Activated CD4-positive, alpha-beta T cell treated with anti-CD3 and anti-CD28 coated beads, Interleukin-2, Interleukin-6, amounts not matched to agents 100 ng/mL and 50 ng/mL, durations not matched to agents 16 hours and 8 hours (primary cell): ENCODE data around the gene FRMD5.

Experiments used
- DNase-seq: peaks from one replicate; pipeline ENCODE4 v3.0.0-alpha.2; 2020

FRMD5 gene

GRCh38 chr15:44159492-44159891 is 35.6 kb downstream of the FRMD5 start:
- no peak for DNase-seq

DNA sequence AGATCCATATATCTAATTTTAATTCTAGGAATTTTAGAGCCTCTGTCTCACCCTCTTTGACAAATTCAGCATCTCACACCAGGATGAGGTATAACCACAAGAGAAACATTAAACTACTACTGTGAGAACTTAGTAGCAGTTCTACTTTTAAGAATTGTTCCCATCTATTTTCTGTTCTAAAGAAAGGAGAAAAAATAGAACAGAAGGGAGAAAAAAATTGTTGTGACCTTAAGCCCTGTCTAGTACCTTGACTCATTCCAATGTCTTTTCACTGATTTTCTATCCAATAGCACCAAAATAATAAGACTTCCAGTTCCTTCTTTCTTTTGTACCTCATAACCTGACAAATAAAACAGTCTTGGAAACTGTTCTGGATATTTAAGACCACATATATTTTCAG is 37.0 kb downstream of the FRMD5 start:
- no peak for DNase-seq

DNA sequence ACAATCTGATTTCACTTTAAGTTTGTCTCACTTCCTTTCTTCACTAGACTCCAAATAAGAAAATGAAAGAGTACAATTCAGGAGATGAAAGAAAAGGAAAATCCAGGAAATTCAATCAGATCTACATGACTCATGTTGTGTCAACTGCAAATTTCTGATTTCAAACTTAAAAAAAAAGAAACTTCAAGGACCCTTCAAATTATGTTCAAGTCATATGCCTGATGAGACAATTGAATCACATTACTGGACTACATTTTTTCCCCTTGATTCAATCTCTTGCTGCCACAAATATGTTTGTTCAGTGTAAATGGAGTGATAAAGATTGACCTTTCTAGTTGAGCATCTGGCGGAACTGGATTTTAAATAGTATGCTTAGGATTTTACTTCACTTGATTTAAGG is 37.4 kb downstream of the FRMD5 start:
- no peak for DNase-seq

DNA sequence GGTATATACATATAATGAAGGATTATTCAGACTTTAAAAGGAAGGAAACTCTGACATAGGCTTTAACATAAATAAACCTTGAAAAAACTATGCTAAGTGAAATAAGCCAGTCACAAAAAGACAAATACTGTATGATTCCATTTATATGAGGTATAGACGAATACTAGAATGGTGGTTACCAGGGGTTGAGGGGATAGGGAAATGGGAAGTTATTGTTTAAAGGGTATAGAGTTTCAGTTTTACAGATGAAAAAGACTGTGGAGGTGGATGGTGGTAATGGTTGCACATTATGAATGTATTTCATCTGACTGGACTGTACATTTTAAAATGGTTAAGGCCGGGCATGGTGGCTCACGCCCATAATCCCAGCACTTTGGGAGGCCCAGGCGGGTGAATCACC is 41.7 kb downstream of the FRMD5 start:
- no peak for DNase-seq

DNA sequence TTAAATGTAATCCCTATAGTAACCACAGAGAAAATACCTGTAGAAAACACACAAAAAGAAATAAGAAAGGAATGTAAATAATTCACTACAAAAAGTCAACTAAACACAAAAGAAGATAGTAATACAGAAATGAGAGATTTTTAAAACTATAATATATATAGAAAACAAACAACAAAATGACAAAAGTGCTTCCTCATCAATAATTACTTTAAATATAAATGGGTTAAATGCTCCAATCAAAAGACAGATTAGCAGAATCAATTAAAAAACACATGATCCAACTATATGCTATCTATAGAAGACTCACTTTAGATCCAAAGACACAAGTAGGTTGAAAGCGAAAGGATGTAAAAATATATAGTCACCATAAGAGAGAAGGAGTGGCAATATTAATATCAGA is 45.8 kb downstream of the FRMD5 start:
- no peak for DNase-seq

DNA sequence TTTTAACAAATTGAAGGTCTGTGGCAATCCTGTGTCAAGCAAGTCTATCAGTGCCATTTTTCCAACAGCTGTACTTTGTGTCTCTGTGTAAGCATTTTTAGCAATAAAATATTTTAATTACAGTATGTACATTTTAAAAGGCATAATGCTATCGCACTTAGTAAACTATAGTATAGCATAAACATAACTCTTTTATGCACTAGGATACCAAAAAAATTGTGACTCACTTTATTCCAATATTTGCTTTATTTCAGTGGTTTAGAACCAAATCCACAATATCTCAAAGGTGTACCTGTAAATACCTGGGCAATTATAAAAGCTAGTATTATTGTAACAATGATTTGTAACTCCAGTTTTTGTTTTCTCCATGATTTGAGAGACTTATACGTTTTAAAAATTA is 46.5 kb downstream of the FRMD5 start:
- no peak for DNase-seq

DNA sequence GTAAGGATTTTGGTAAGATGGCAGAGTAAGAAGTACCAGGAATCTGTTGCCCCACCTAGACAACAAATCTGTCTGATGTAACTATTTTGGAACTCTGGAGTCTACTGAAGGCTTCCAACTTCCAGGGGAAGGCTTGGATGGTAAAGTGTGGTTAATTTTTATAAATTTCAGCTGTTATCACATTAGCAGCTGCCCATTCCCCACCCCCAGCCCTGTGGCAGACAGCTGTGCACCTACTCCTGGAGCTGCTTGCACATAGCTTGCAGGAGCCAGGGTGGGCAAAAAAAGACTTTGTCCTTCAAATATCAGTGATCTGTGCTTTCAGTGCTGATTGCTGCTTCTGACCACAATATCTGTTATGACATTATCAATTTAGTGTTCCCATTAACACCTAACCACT is 47.4 kb downstream of the FRMD5 start:
- no peak for DNase-seq

GRCh38 chr15:44145495-44145894 is 49.6 kb downstream of the FRMD5 start:
- DNase-seq, result no peak

DNA sequence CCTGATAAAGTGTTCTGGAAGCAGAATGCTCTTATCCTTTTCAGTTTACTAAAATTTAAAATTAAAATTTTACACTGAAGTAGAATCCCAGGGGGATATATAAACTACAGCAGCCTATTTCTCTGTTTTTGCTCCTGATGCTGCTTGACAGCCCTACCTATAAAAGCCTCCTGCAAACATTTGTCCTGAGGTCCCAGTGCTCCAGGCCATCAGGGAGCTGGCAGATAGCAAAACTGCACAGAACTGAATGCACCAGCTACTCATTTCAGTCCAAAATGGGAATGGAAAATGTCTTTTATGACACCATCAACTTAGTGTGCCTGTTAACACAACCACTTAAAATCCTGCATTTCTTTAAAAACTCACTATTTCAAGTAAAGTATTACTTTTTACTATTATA is 50.1 kb downstream of the FRMD5 start:
- no peak for DNase-seq

- no peak for DNase-seq
Measured at GRCh38 chr15:44144184-44144583, 50.9 kb downstream of the FRMD5 start.

- no peak for DNase-seq
Measured at GRCh38 chr15:44137750-44138149, 57.3 kb downstream of the FRMD5 start.

- DNase-seq, result no peak
Measured at GRCh38 chr15:44136991-44137477, 58.0 kb downstream of the FRMD5 start.

DNA sequence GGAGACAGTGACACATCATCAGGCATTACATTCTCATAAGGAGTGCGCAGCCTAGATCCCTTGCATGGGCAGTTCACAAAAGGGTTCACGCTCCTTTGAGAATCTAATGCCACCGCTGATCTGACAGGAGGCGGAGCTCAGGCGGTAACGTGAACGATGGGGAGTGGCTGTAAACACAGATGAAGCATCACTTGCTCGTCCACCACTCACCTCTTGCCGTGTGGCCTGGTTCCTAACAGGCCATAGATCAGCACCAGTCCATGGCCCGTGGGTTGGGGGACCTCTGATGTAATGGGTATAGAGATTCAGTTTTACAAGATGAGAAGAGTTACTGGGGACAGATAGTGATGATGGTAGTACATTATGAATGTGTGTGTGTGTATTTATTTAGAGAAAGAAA is 63.0 kb downstream of the FRMD5 start:
- DNase-seq, result no peak

DNA sequence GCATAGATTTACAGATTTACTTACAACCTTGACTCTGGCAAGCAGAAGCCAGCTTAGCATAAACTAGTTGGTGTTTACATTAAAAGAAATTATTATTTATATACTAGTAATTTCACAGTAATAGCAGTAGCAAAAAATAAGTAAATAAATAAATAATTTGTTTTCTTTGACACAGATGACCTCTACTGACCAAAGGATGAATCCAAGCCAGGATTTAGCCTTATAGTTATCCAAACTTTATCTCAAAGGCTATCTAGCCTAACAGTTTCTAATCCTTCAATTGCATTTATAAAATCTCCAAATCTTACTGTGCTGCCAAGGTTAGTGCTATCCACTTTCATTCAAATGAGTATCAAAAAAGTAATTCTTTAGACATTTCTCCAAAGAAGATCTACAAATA is 64.3 kb downstream of the FRMD5 start:
- no peak for DNase-seq

- DNase-seq, result no peak
Measured at GRCh38 chr15:44129911-44130310, 65.2 kb downstream of the FRMD5 start.

- DNase-seq, result no peak
Measured at GRCh38 chr15:44128443-44128842, 66.6 kb downstream of the FRMD5 start.

DNA sequence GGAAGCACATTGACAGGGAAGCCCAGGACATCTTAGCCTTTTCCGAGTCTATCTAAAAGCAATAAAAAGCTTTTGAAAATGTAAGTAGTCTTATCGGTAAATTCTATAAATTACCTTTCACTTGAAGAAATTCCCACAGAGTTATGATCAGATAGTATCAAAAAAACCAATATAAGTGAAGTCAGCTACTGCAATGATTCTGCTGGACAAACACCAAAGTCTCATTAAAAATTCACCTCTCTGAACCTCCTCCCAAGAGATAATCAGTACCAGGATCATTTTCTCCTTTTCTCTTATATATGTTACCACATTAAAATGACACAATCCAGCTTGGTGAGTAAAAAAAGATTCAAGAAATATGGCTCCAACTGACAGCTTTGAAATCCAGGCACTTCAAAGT is 69.2 kb downstream of the FRMD5 start:
- DNase-seq, result no peak

- DNase-seq, result no peak
Measured at GRCh38 chr15:44102675-44103254, 92.3 kb downstream of the FRMD5 start.

DNA sequence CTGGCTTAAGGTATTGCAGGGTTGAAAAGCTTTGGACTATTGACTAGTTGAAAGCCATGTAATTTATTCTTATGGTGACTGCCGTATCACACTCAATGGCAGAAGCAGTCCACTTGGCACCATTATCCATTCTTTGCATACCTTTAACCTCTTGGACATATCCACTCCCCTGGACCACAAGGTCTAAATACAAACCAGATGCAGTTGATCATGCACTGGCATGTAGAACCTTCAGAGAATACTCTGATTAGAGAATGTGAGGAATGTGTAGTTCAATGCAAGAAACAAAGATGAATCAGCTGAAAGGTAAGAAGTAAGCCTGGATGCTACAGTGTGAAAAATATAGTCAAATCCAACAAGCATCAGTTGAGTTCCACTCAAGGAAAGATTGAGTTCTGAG is 93.1 kb downstream of the FRMD5 start:
- DNase-seq, result no peak

- DNase-seq, result no peak
Measured at GRCh38 chr15:44101286-44101685, 93.8 kb downstream of the FRMD5 start.

GRCh38 chr15:44099671-44100070 is 95.4 kb downstream of the FRMD5 start:
- DNase-seq, result no peak

DNA sequence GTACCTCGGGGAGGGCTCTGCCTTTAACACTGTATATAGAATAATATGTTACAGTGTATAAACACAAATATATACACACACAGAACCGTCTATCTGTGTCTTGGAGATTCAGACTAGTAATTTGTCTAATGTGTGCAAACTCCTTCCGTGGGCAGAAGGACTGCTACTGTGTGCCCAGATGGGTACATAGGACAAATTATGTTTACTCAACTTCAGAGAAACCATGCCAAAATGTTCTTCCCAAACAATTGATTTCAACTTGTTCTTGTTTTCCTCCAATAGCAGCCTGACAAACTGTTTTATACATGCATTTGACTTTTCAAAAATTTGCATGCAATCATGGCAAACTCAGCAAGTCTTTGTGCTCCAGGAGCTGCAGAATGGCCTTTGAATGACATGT is 97.5 kb downstream of the FRMD5 start:
- DNase-seq, result no peak

GRCh38 chr15:44096596-44096995 is 98.5 kb downstream of the FRMD5 start:
- DNase-seq, result no peak

DNA sequence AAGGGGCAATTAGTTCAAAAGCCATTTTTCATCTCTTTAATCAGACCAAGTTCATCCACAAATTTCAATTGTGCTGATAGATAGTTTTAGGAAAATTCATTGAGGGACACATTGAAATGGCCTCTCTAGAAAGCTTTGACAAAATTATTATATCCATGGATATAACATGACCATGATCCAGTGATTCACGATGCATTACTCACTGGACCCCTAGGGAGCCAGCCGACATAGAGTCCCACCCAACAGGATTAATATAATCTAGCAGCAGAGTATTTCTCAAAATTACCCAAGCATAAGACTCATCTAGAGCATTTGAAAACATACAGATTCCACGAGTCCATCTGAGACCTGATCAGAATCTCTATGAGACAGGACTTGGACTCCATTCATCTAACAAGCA is 100.3 kb downstream of the FRMD5 start:
- DNase-seq, result no peak

DNA sequence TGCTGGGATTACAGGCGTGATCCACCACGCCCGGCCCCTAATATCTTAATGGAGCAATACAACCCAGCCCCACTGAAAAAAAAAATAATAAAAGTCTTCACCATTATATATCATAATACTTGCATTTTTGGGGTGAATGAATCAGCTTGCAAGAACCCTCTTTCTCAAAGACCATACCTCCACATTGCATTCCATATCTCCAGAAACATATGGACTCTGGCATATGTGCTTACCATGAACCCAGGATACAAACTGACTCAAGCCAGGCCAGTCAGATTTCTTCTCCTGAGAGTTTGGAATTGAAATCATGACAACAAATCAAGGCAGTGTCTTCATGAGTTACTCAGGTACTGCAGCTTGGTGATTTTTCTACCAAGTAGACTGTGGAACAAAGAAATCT is 101.2 kb downstream of the FRMD5 start:
- no peak for DNase-seq

DNA sequence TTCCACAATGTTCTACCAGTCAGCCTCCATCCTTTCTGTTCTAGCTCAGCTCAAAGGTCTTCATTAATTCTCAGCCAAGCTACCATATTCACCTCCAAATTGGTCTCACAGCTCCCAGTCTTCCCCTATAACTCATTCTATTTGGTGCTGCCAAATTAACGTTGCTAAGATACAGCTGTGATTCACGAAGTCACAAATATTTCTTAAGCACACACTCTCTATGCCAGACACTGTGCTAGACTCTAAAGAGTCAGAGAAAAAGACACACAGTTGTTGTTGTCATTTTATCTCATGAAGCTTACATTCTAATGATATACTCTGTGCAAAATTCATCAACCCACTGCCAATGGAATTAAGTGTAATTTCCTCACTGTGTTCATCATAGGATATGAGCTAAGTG is 102.8 kb downstream of the FRMD5 start:
- no peak for DNase-seq
